Measurements from ENCODE around the gene APP.

The APP gene

GRCh38 chr21:25837533-25838265 is 332.9 kb downstream of the APP start:
- POLR2A ChIA-PET = no interaction called here
- H3K36me3 ChIP-seq (ENCODE audit: control insufficient read depth in 2 of 2, insufficient read depth in 1 of 2, low read length in 2 of 2) = no peaks in the 10 kb centered on the region
- TF ChIP-seq INSM2 (tag by site-specific recombination; IDR thresholded peaks at IDR 0.05) (no peak), ZNF768 (tag by site-specific recombination; IDR thresholded peaks at IDR 0.05) (no peak), ZBTB21 (tag by site-specific recombination; IDR thresholded peaks at IDR 0.05) (no peak), ZNF623 (tag by site-specific recombination; IDR thresholded peaks at IDR 0.05) (no peak), ZNF514 (tag by site-specific recombination; IDR thresholded peaks at IDR 0.05) (no peak), FEZF1 (tag by site-specific recombination; IDR thresholded peaks at IDR 0.05) (no peak), ZNF362 (tag by site-specific recombination; IDR thresholded peaks at IDR 0.05) (no peak), ZBTB17 (tag by site-specific recombination; IDR thresholded peaks at IDR 0.05) (no peak), ZNF416 (tag by site-specific recombination; IDR thresholded peaks at IDR 0.05) (no peak), TSHZ1 (tag by site-specific recombination; IDR thresholded peaks at IDR 0.05; ENCODE audit: borderline replicate concordance) (no peak), BCL11A (tag by site-specific recombination; IDR thresholded peaks at IDR 0.05; ENCODE audit: low read depth) (no peak), ZNF239 (tag by site-specific recombination; IDR thresholded peaks at IDR 0.05) (no peak), ZNF610 (tag by site-specific recombination; IDR thresholded peaks at IDR 0.05; ENCODE audit: borderline replicate concordance) (no peak), ZNF223 (tag by site-specific recombination; IDR thresholded peaks at IDR 0.05) (no peak)
- H3K4me1 ChIP-seq (ENCODE audit: control insufficient read depth, insufficient read depth, low read length) = no peaks in the 10 kb centered on the region
- H3K27ac ChIP-seq (ENCODE audit: extremely low read depth, low read depth, low read length) = no peak overlapping the region
- CTCF ChIA-PET = no interaction called here
- no peak overlapping the region for H3K4me3 ChIP-seq (ENCODE audit: low read depth, low read length)
- H3K9me3 ChIP-seq (ENCODE audit: control insufficient read depth, insufficient read depth, low read depth, low read length) = no peaks in the 10 kb centered on the region

GRCh38 chr21:25836396-25836795 is 334.2 kb downstream of the APP start:
- ChIA-PET CTCF (interaction anchor here (1.2 kb wide), 1 partner anchor 19 kb away, joined by 3 read pairs; no protein-coding TSS in a partner anchor), POLR2A (no interaction called here)
- H3K4me1 ChIP-seq (ENCODE audit: control insufficient read depth, insufficient read depth, low read length) = no peaks in the 10 kb centered on the region
- no peaks in the 10 kb centered on the region for H3K36me3 ChIP-seq (ENCODE audit: control insufficient read depth in 2 of 2, insufficient read depth in 1 of 2, low read length in 2 of 2)
- no peak overlapping the region for H3K27ac ChIP-seq (ENCODE audit: extremely low read depth, low read depth, low read length)
- no peaks in the 10 kb centered on the region for H3K9me3 ChIP-seq (ENCODE audit: control insufficient read depth, insufficient read depth, low read depth, low read length)
- no peak for TF ChIP-seq ZNF518A (tag by site-specific recombination; conservative IDR thresholded peaks at IDR 0.05; ENCODE audit: low read depth)
- TF ChIP-seq ZXDB (tag by site-specific recombination; IDR thresholded peaks at IDR 0.05) = no peak
- no peak for TF ChIP-seq INSM2 (tag by site-specific recombination; IDR thresholded peaks at IDR 0.05)
- TF ChIP-seq SP3 (tag by site-specific recombination; IDR thresholded peaks at IDR 0.05) = no peak
- no peak for TF ChIP-seq ZNF660 (tag by site-specific recombination; IDR thresholded peaks at IDR 0.05)
- H3K4me3 ChIP-seq (ENCODE audit: low read depth, low read length) = no peak overlapping the region

Measured in HEK293 (cell line).